ENCODE results near the gene TMEM109. TPM values are rescaled to one million over a fixed set of nuclear protein-coding genes. Genes with fewer than 3 reads are reported as not detected.

Gene TMEM109
- total and polyA plus RNA-seq, 7 experiments from 2014 or later, result 49.8 to 287 (median 60.5) TPM

- Histone ChIP-seq H3K4me1 (ENCODE audit: control insufficient read depth in 2 of 2, insufficient read depth in 2 of 2, low read length in 2 of 2) (no peaks in the 10 kb centered on the region), H3K9me3 (ENCODE audit: control insufficient read depth in 2 of 3, low read length in 3 of 3) (no peaks in the 10 kb centered on the region), H3K27me3 (ENCODE audit: control insufficient read depth in 2 of 2, insufficient read depth in 2 of 2, low read length in 2 of 2) (no peaks in the 10 kb centered on the region), H3K27ac (ENCODE audit: low read depth, low read length) (no peak overlapping the region), H3K4me3 (ENCODE audit: low read length) (no peak overlapping the region), H3K36me3 (ENCODE audit: control insufficient read depth in 2 of 3, insufficient read depth in 3 of 3, low read length in 3 of 3) (no peaks in the 10 kb centered on the region)
- CTCF ChIA-PET, result no interaction called here
- DNase-seq (no peak), ATAC-seq (no peak)
- no peaks in the 10 kb centered on the region for H3K9me3 Mint-ChIP-seq
- no peak overlapping the region for H3K27ac Mint-ChIP-seq
- peaks cover 0 to 16% (median 0%) of the 10 kb centered on the region in 5 donors for H3K27me3 Mint-ChIP-seq
- intact Hi-C loops (cut with micrococcal nuclease), result no loop called here
- H3K4me3 Mint-ChIP-seq, result no peak overlapping the region
- peaks cover 0 to 1% (median 0%) of the 10 kb centered on the region in 7 donors for H3K4me1 Mint-ChIP-seq
- POLR2A ChIA-PET, result interaction anchor here (0.6 kb wide), 1 partner anchor 10 kb away, joined by 3 read pairs; no protein-coding TSS in a partner anchor
- peaks cover 0 to 5% (median 0%) of the 10 kb centered on the region in 5 donors for H3K36me3 Mint-ChIP-seq
Observed at GRCh38 chr11:60932605-60933356, 18.8 kb downstream of the TMEM109 start.

- H3K27me3 Mint-ChIP-seq, result peaks cover 0 to 16% (median 0%) of the 10 kb centered on the region in 5 donors
- no peak for ATAC-seq
- CTCF ChIA-PET, result interaction anchor here (0.9 kb wide), 1 partner anchor 19 kb away, joined by 3 read pairs; no protein-coding TSS in a partner anchor
- H3K4me1 Mint-ChIP-seq, result peaks cover 0 to 1% (median 0%) of the 10 kb centered on the region in 7 donors
- Histone ChIP-seq H3K36me3 (ENCODE audit: control insufficient read depth in 2 of 3, insufficient read depth in 3 of 3, low read length in 3 of 3) (no peaks in the 10 kb centered on the region), H3K4me3 (ENCODE audit: low read length) (no peak overlapping the region), H3K27me3 (ENCODE audit: control insufficient read depth in 2 of 2, insufficient read depth in 2 of 2, low read length in 2 of 2) (no peaks in the 10 kb centered on the region), H3K9me3 (ENCODE audit: control insufficient read depth in 2 of 3, low read length in 3 of 3) (no peaks in the 10 kb centered on the region), H3K27ac (ENCODE audit: low read depth, low read length) (no peak overlapping the region), H3K4me1 (ENCODE audit: control insufficient read depth in 2 of 2, insufficient read depth in 2 of 2, low read length in 2 of 2) (no peaks in the 10 kb centered on the region)
- intact Hi-C loops (cut with micrococcal nuclease), result no loop called here
- no peak overlapping the region for H3K27ac Mint-ChIP-seq
- no peak overlapping the region for H3K4me3 Mint-ChIP-seq
- DNase-seq, result no peak
- H3K9me3 Mint-ChIP-seq, result no peaks in the 10 kb centered on the region
- POLR2A ChIA-PET, result interaction anchor here (0.6 kb wide), 1 partner anchor 10 kb away, joined by 3 read pairs; no protein-coding TSS in a partner anchor
- peaks cover 0 to 7% (median 0%) of the 10 kb centered on the region in 5 donors for H3K36me3 Mint-ChIP-seq
Observed at GRCh38 chr11:60933416-60934123, 19.6 kb downstream of the TMEM109 start.

GRCh38 chr11:60934124-60934789 is 20.3 kb downstream of the TMEM109 start:
- no peak overlapping the region for H3K4me3 Mint-ChIP-seq
- no peaks in the 10 kb centered on the region for H3K9me3 Mint-ChIP-seq
- no peak overlapping the region for H3K27ac ChIP-seq (ENCODE audit: low read depth, low read length)
- DNase-seq (no peak), ATAC-seq (peak; percentile 17)
- no peak overlapping the region for H3K27ac Mint-ChIP-seq
- H3K9me3 ChIP-seq (ENCODE audit: control insufficient read depth in 2 of 3, low read length in 3 of 3), result no peaks in the 10 kb centered on the region
- intact Hi-C loops (cut with micrococcal nuclease), result no loop called here
- peaks cover 0 to 14% (median 0%) of the 10 kb centered on the region in 5 donors for H3K27me3 Mint-ChIP-seq
- H3K4me3 ChIP-seq (ENCODE audit: low read length), result no peak overlapping the region
- ChIA-PET POLR2A (interaction anchor here (1.2 kb wide), 1 partner anchor 19 kb away, joined by 3 read pairs; no protein-coding TSS in a partner anchor), CTCF (interaction anchor here (0.6 to 0.9 kb wide), 2 partner anchors 20 to 144 kb away, joined by 3 read pairs; no protein-coding TSS in a partner anchor)
- H3K4me1 ChIP-seq (ENCODE audit: control insufficient read depth in 2 of 2, insufficient read depth in 2 of 2, low read length in 2 of 2), result no peaks in the 10 kb centered on the region
- peaks cover 0 to under 1% (median 0%) of the 10 kb centered on the region in 3 experiments for H3K36me3 ChIP-seq (ENCODE audit: control insufficient read depth in 2 of 3, insufficient read depth in 3 of 3, low read length in 3 of 3)
- H3K4me1 Mint-ChIP-seq, result peaks cover 0 to 1% (median 0%) of the 10 kb centered on the region in 7 donors
- peaks cover 0 to 13% (median 0%) of the 10 kb centered on the region in 5 donors for H3K36me3 Mint-ChIP-seq
- H3K27me3 ChIP-seq (ENCODE audit: control insufficient read depth in 2 of 2, insufficient read depth in 2 of 2, low read length in 2 of 2), result no peaks in the 10 kb centered on the region

GRCh38 chr11:60934790-60935605 is 21.0 kb downstream of the TMEM109 start:
- H3K36me3 Mint-ChIP-seq, result peaks cover 0 to 13% (median 0%) of the 10 kb centered on the region in 5 donors
- Histone ChIP-seq H3K9me3 (ENCODE audit: control insufficient read depth in 2 of 3, low read length in 3 of 3) (no peaks in the 10 kb centered on the region), H3K27me3 (ENCODE audit: control insufficient read depth in 2 of 2, insufficient read depth in 2 of 2, low read length in 2 of 2) (no peaks in the 10 kb centered on the region), H3K4me3 (ENCODE audit: low read length) (no peak overlapping the region), H3K27ac (ENCODE audit: low read depth, low read length) (no peak overlapping the region), H3K36me3 (ENCODE audit: control insufficient read depth in 2 of 3, insufficient read depth in 3 of 3, low read length in 3 of 3) (peaks cover 0 to 7% (median 0%) of the 10 kb centered on the region in 3 experiments), H3K4me1 (ENCODE audit: control insufficient read depth in 2 of 2, insufficient read depth in 2 of 2, low read length in 2 of 2) (no peaks in the 10 kb centered on the region)
- no peak overlapping the region for H3K27ac Mint-ChIP-seq
- intact Hi-C loops (cut with micrococcal nuclease), result no loop called here
- H3K27me3 Mint-ChIP-seq, result peaks cover 0 to 7% (median 0%) of the 10 kb centered on the region in 5 donors
- ATAC-seq (peak; percentile 9), DNase-seq (no peak)
- no peak overlapping the region for H3K4me3 Mint-ChIP-seq
- ChIA-PET POLR2A (interaction anchor here (1.0 to 1.2 kb wide), 2 partner anchors 20 to 167 kb away, joined by 3 to 6 read pairs; partner anchors contain the start of gene CD5), CTCF (interaction anchor here (0.6 to 0.9 kb wide), 2 partner anchors 20 to 143 kb away, joined by 3 read pairs; no protein-coding TSS in a partner anchor)
- H3K9me3 Mint-ChIP-seq, result no peaks in the 10 kb centered on the region
- H3K4me1 Mint-ChIP-seq, result peaks cover 0 to 5% (median 0%) of the 10 kb centered on the region in 7 donors

GRCh38 chr11:60935676-60936442 is 21.9 kb downstream of the TMEM109 start:
- Histone ChIP-seq H3K27ac (ENCODE audit: low read depth, low read length) (no peak overlapping the region), H3K27me3 (ENCODE audit: control insufficient read depth in 2 of 2, insufficient read depth in 2 of 2, low read length in 2 of 2) (no peaks in the 10 kb centered on the region), H3K4me1 (ENCODE audit: control insufficient read depth in 2 of 2, insufficient read depth in 2 of 2, low read length in 2 of 2) (no peaks in the 10 kb centered on the region), H3K36me3 (ENCODE audit: control insufficient read depth in 2 of 3, insufficient read depth in 3 of 3, low read length in 3 of 3) (peaks cover 0 to 11% (median 0%) of the 10 kb centered on the region in 3 experiments), H3K4me3 (ENCODE audit: low read length) (no peak overlapping the region), H3K9me3 (ENCODE audit: control insufficient read depth in 2 of 3, low read length in 3 of 3) (no peaks in the 10 kb centered on the region)
- DNase-seq (no peak), ATAC-seq (peak; percentile 17)
- peaks cover 0 to 1% (median 0%) of the 10 kb centered on the region in 5 donors for H3K27me3 Mint-ChIP-seq
- CTCF ChIA-PET, result no interaction called here
- H3K4me3 Mint-ChIP-seq, result no peak overlapping the region
- peaks cover 0 to 13% (median 0%) of the 10 kb centered on the region in 5 donors for H3K36me3 Mint-ChIP-seq
- intact Hi-C loops (cut with micrococcal nuclease), result no loop called here
- POLR2A ChIA-PET, result interaction anchor here (1.0 to 1.2 kb wide), 2 partner anchors 21 to 166 kb away, joined by 3 to 6 read pairs; partner anchors contain the start of gene CD5
- peaks cover 0 to 7% (median 0%) of the 10 kb centered on the region in 7 donors for H3K4me1 Mint-ChIP-seq
- no peaks in the 10 kb centered on the region for H3K9me3 Mint-ChIP-seq
- no peak overlapping the region for H3K27ac Mint-ChIP-seq
